GM12891 (cell line): ENCODE results near the gene RFPL1.
"Not testable (repeated sequence)": the region's sequence is repeated elsewhere in the genome, so short reads cannot be mapped to it uniquely, and the experiment has no call there.

Experiments
- POLR2A ChIP-seq: IDR thresholded peaks from 2 replicates; pipeline ENCODE4 v1.6.1; 2011; ENCODE audit warnings: low read depth, low read length, control low read depth
- TAF1 ChIP-seq: IDR thresholded peaks from 2 replicates; pipeline ENCODE4 v1.6.1; 2011; ENCODE audit warnings: low read depth, low read length, control low read depth

DNA sequence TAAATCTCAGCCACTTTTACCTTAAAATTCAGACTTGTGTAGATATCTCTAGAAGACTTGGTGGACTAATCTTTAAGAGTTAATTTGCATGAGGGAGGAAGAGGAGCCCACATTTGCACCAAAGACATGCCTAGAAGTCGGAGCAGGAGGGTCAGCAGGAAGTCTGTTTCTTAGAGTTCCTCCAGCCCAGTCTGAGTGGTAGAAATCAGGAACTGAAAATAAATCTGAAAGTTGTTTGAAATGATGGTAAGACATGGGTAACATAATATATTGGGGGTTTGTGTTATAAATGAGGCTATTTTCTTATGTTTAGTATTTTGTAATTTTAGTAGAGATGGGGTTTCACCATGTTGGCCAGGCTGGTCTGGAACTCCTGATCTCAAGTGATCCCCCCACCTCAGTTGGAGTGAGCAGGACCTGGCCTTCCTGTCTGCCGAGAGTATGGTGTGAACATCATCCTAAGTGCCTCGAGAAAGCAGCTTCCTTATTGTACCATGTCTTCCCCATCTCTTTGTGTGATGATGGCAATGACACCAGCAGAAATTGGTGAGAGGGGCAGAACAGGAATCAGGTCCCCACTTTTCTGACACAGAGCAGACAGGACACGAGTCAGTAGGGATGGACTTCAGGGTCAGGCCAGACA is 26.7 kb upstream of the RFPL1 start:
- TF ChIP-seq TAF1, POLR2A: not testable (repeated sequence)
